Lower lobe of right lung (tissue), 2 donors: ENCODE results near the gene LHX2. TPM values are rescaled to one million over a fixed set of nuclear protein-coding genes. Genes with fewer than 3 reads are reported as not detected.

Experiments used
- ATAC-seq, 2 donors: fragments of 200-7000 bp; cut with Tn5 transposase; one replicate each; pipeline ENCODE4 v1.9.1; 2020 to 2022; ENCODE audit warnings: mild to moderate bottlenecking in 2 of 2, moderate library complexity in 2 of 2
- DNase-seq: peaks from one replicate; pipeline ENCODE4 v3.0.0-alpha.2; 2020
- H3K27ac ChIP-seq: fragments of 200-600 bp; one replicate; pipeline ENCODE4 v1.8.0; 2022
- H3K27me3 ChIP-seq: fragments of 200-600 bp; one replicate; pipeline ENCODE4 v1.8.0; 2022; ENCODE audit warnings: low read depth
- H3K36me3 ChIP-seq: fragments of 200-600 bp; one replicate; pipeline ENCODE4 v1.8.0; 2022; ENCODE audit warnings: mild to moderate bottlenecking
- H3K4me1 ChIP-seq: fragments of 200-600 bp; one replicate; pipeline ENCODE4 v1.8.0; 2022
- H3K4me3 ChIP-seq: fragments of 200-600 bp; one replicate; pipeline ENCODE4 v1.8.0; 2022; ENCODE audit warnings: mild to moderate bottlenecking
- H3K9me3 ChIP-seq: fragments of 200-600 bp; one replicate; pipeline ENCODE4 v1.8.0; 2022
- CTCF ChIP-seq: fragments of 200-600 bp; IDR thresholded peaks from one replicate; pipeline ENCODE4 v1.8.0; 2022; ENCODE audit warnings: antibody characterized with exemption, mild to moderate bottlenecking
- intact Hi-C: fragments of 100-400 bp; cut with DNase I; formaldehyde crosslinking; loops from one replicate; pipeline ENCODE4 v1.11.0; 2022
- total RNA-seq: library from RNA; stranded (reverse); fragmentation: NEBNext Ultra II Directional; extraction: Animal tissue kit (Norgen Biotek cat#: 25700); gene quantifications from one replicate; pipeline ENCODE4 v1.2.1, GENCODE V29; 2021
- donor health status: DM: no; HTN: yes; CAD: no; lungs with severe emphysema.

The LHX2 gene
- total RNA-seq, 1 donor from 2014 or later = not detected

- peak; percentile 58 to 69 for ATAC-seq
- Histone ChIP-seq H3K9me3 (no peaks in the 10 kb centered on the region), H3K4me3 (peak overlapping the region; percentile 48), H3K4me1 (peaks cover 26% of the 10 kb centered on the region), H3K27ac (no peak overlapping the region), H3K27me3 (peaks cover 56% of the 10 kb centered on the region), H3K36me3 (no peaks in the 10 kb centered on the region)
- intact Hi-C loops = no loop called here
- TF ChIP-seq CTCF = no peak
- DNase-seq = peak; percentile 64
Observed at GRCh38 chr9:124045076-124045829, 33.7 kb downstream of the LHX2 start.

GRCh38 chr9:124045830-124046177, 34.2 kb downstream of the LHX2 start:
- Histone ChIP-seq H3K4me1 (peaks cover 21% of the 10 kb centered on the region), H3K4me3 (peak overlapping the region; percentile 48), H3K27ac (no peak overlapping the region), H3K36me3 (no peaks in the 10 kb centered on the region), H3K27me3 (peaks cover 53% of the 10 kb centered on the region), H3K9me3 (no peaks in the 10 kb centered on the region)
- intact Hi-C loops = no loop called here
- no peak for TF ChIP-seq CTCF
- no peak for DNase-seq
- ATAC-seq = no peak

- ATAC-seq = no peak
- intact Hi-C loops = no loop called here
- H3K27me3 ChIP-seq = peaks cover 52% of the 10 kb centered on the region
Observed at GRCh38 chr9:124046189-124046588, 34.6 kb downstream of the LHX2 start.

GRCh38 chr9:124047251-124047672, 35.7 kb downstream of the LHX2 start:
- Histone ChIP-seq H3K4me1 (peaks cover 14% of the 10 kb centered on the region), H3K4me3 (no peak overlapping the region), H3K27me3 (peaks cover 46% of the 10 kb centered on the region), H3K27ac (no peak overlapping the region), H3K36me3 (no peaks in the 10 kb centered on the region), H3K9me3 (no peaks in the 10 kb centered on the region)
- DNase-seq (no peak), ATAC-seq (peak in 1 of 2 donors; percentile 28)
- no peak for TF ChIP-seq CTCF
- intact Hi-C loops = no loop called here

More at GRCh38 chr9:124046189-124046588, 34.6 kb downstream of the LHX2 start:
- Histone ChIP-seq H3K4me3 (no peak overlapping the region), H3K9me3 (no peaks in the 10 kb centered on the region), H3K36me3 (no peaks in the 10 kb centered on the region), H3K4me1 (peaks cover 17% of the 10 kb centered on the region), H3K27ac (no peak overlapping the region)
- no peak for TF ChIP-seq CTCF
- no peak for DNase-seq

GRCh38 chr9:124050955-124051354, 39.4 kb downstream of the LHX2 start:
- Histone ChIP-seq H3K27ac (no peak overlapping the region), H3K36me3 (no peaks in the 10 kb centered on the region), H3K4me1 (peaks cover under 1% of the 10 kb centered on the region), H3K27me3 (peaks cover 30% of the 10 kb centered on the region), H3K9me3 (no peaks in the 10 kb centered on the region), H3K4me3 (no peak overlapping the region)
- DNase-seq = no peak
- intact Hi-C loops = no loop called here
- no peak for ATAC-seq
- TF ChIP-seq CTCF = no peak
